A549 (cell line): ENCODE measurements around the gene DOCK6. TPM values are rescaled to one million over a fixed set of nuclear protein-coding genes. Genes with fewer than 3 reads are reported as not detected.

Experiments
- ATAC-seq, 2 experiments: fragments of 200-7000 bp in 1 of 2; fragments of >200 bp in 1 of 2; cut with Nextera tagmentation in 1 of 2; cut with Tn5 transposase in 1 of 2; 3 replicates each; pipeline versions ENCODE4 v1.8.0 to v1.9.1; 2018 to 2020; ENCODE audit warnings: mild to moderate bottlenecking in 1 of 2, moderate library complexity in 1 of 2
- CTCF ChIA-PET: fragments of 300-600 bp; sonication (Branson Sonifier 250); formaldehyde crosslinking; extraction: SDS; loops from one replicate; lab custom pipeline; 2021; ENCODE audit warnings: antibody characterized with exemption, inconsistent platforms; lab: Yijun Ruan, JAX
- POLR2A ChIA-PET: fragments of 350-600 bp; formaldehyde crosslinking; extraction: SDS; loops from one replicate; lab custom pipeline; 2021; ENCODE audit warnings: antibody characterized with exemption, inconsistent platforms; lab: Yijun Ruan, JAX
- DNase-seq, 2 experiments: peaks; one replicate each; pipeline versions ENCODE4 v3.0.0 to v3.0.0-alpha.2; 2011 to 2016; ENCODE audit warnings: low read depth in 1 of 2, low spot score in 1 of 2
- FAIRE-seq: peaks from 2 replicates; lab custom pipeline; 2011; peaks lifted over from hg19 to GRCh38; lab: Jason Lieb, UNC
- H3K27ac ChIP-seq, 2 experiments: fragments of >200 bp; sonication (Bioruptor Twin); formaldehyde crosslinking; 3 replicates each; pipeline ENCODE4 v1.5.1; 2016 to 2017
- H3K4me1 ChIP-seq: fragments of >200 bp; sonication (Bioruptor Twin); formaldehyde crosslinking; 3 replicates; pipeline ENCODE4 v1.6.1; 2016
- H3K4me2 ChIP-seq: fragments of >200 bp; sonication (Bioruptor Twin); formaldehyde crosslinking; 3 replicates; pipeline ENCODE4 v1.6.1; 2016
- H3K4me3 ChIP-seq: fragments of >200 bp; sonication (Bioruptor Twin); formaldehyde crosslinking; 3 replicates; pipeline ENCODE4 v1.5.1; 2016
- H3K9me3 ChIP-seq: fragments of >200 bp; sonication (Bioruptor Twin); formaldehyde crosslinking; 3 replicates; pipeline ENCODE4 v1.6.1; 2016
- BCL3 ChIP-seq: fragments of >200 bp; sonication (Bioruptor Twin); formaldehyde crosslinking; IDR thresholded peaks from 3 replicates; pipeline ENCODE4 v1.6.1; 2016
- CBX2 ChIP-seq: fragments of 200-600 bp; sonication (generic); IDR thresholded peaks from 2 replicates; pipeline ENCODE4 v1.6.1; 2016; ENCODE audit warnings: low read depth, mild to moderate bottlenecking, borderline replicate concordance
- CEBPB ChIP-seq, 2 experiments: fragments of >200 bp in 1 of 2; sonication (Bioruptor Twin) in 1 of 2; formaldehyde crosslinking in 1 of 2; IDR thresholded peaks; 2 replicates each; pipeline ENCODE4 v1.6.1; 2012 to 2016
- CHD4 ChIP-seq: fragments of 200-600 bp; sonication (generic); IDR thresholded peaks from 2 replicates; pipeline ENCODE4 v1.6.1; 2016; ENCODE audit warnings: antibody characterized with exemption, mild to moderate bottlenecking, borderline replicate concordance
- EHF ChIP-seq: fragments of 250-450 bp; sonication (Bioruptor Pico); IDR thresholded peaks from 2 replicates; pipeline ENCODE4 v1.5.0; 2020; ENCODE audit warnings: mild to moderate bottlenecking
- ELK1 ChIP-seq: fragments of 150-350 bp; IDR thresholded peaks from 2 replicates; pipeline ENCODE4 v1.6.1; 2014; ENCODE audit warnings: low read depth, mild to moderate bottlenecking, low read length
- ESRRA ChIP-seq: fragments of 150-350 bp; IDR thresholded peaks from 2 replicates; pipeline ENCODE4 v1.6.1; 2014; ENCODE audit warnings: mild to moderate bottlenecking, low read length, borderline replicate concordance
- HOXB13 ChIP-seq: fragments of 250-450 bp; sonication (Bioruptor Pico); IDR thresholded peaks from 2 replicates; pipeline ENCODE4 v1.5.0; 2020; ENCODE audit warnings: low read depth, mild to moderate bottlenecking, moderate library complexity
- HOXB5 ChIP-seq: fragments of 250-450 bp; sonication (Bioruptor Pico); IDR thresholded peaks from 2 replicates; pipeline ENCODE4 v1.5.0; 2020; ENCODE audit warnings: mild to moderate bottlenecking, moderate library complexity
- JUN ChIP-seq, 2 experiments: fragments of >200 bp; sonication (Bioruptor Twin); formaldehyde crosslinking; IDR thresholded peaks; 2 replicates in 1 of 2; 3 replicates in 1 of 2; pipeline ENCODE4 v1.6.1; 2016 to 2017
- MAFK ChIP-seq: fragments of 450-650 bp; IDR thresholded peaks from 2 replicates; pipeline ENCODE4 v1.6.1; 2014; ENCODE audit not compliant: partially characterized antibody
- MAX ChIP-seq: IDR thresholded peaks from 2 replicates; pipeline ENCODE4 v1.6.1; 2012
- NPAS2 ChIP-seq: fragments of 250-450 bp; sonication (Bioruptor Pico); IDR thresholded peaks from 2 replicates; pipeline ENCODE4 v1.8.0; 2022; ENCODE audit warnings: mild to moderate bottlenecking, moderate library complexity, borderline replicate concordance
- POLR2A ChIP-seq: IDR thresholded peaks from 2 replicates; pipeline ENCODE4 v1.6.1; 2012; ENCODE audit warnings: mild to moderate bottlenecking, low read length
- SMC3 ChIP-seq: fragments of >200 bp; sonication (Bioruptor Twin); formaldehyde crosslinking; IDR thresholded peaks from 3 replicates; pipeline ENCODE4 v1.6.1; 2018; ENCODE audit warnings: inconsistent platforms
- SREBF2 ChIP-seq: fragments of 450-650 bp; IDR thresholded peaks from 2 replicates; pipeline ENCODE4 v1.6.1; 2014; ENCODE audit warnings: mild to moderate bottlenecking, moderate library complexity
- TFCP2L1 ChIP-seq: fragments of 250-450 bp; sonication (Bioruptor Pico); IDR thresholded peaks from 2 replicates; pipeline ENCODE4 v1.5.0; 2021; ENCODE audit warnings: mild to moderate bottlenecking
- ZSCAN20 ChIP-seq: fragments of 250-450 bp; sonication (Bioruptor Pico); IDR thresholded peaks from 2 replicates; pipeline ENCODE4 v1.8.0; 2022; ENCODE audit warnings: mild to moderate bottlenecking, moderate library complexity
- WGBS: methylation state at CpG from one replicate; pipeline ENCODE4 v1.1.6; 2017; ENCODE audit errors: missing lambda C conversion rate; 5-methylcytosine and 5-hydroxymethylcytosine counted together
- polyA plus RNA-seq, 4 experiments: library from polyadenylated mRNA; depleted of rRNA in 3 of 4; stranded (reverse); fragments of >200 nt; fragmentation: RNase III in 1 of 4; extraction: RNeasy Plus Mini Kit Qiagen cat#74134 plus additional on column Dnase treatment in 1 of 4; gene quantifications; 2 replicates in 3 of 4; 3 replicates in 1 of 4; pipeline ENCODE4 v1.2.3, GENCODE V29; 2011 to 2017

DOCK6 gene
- polyA plus RNA-seq, 2 of the 4 experiments (the other 2 are of a cell fraction) = 7.6 to 8.0 TPM

- CTCF ChIA-PET = interaction anchor here (0.8 kb wide), 1 partner anchor 137 kb away, joined by 3 read pairs; no protein-coding TSS in a partner anchor
- Histone ChIP-seq H3K4me1 (no peaks in the 10 kb centered on the region), H3K4me3 (no peak overlapping the region), H3K27ac (no peak overlapping the region), H3K4me2 (no peak overlapping the region), H3K9me3 (0 out of 3 replicates have a peak, but pooled peaks cover 4% of the 10 kb centered on the region)
- no peak for TF ChIP-seq CBX2
- no peak for TF ChIP-seq EHF (CRISPR knock-in tag)
- TF ChIP-seq JUN (IDR thresholded peaks at IDR 0.05) = no peak
- TF ChIP-seq MAX = no peak
- no peak for TF ChIP-seq ELK1
- no peak for TF ChIP-seq CHD4
- no peak for TF ChIP-seq ZSCAN20
- TF ChIP-seq POLR2A = no peak
- TF ChIP-seq BCL3 = no peak
- no peak for TF ChIP-seq CEBPB (IDR thresholded peaks at IDR 0.05)
- no peak for FAIRE-seq
- no peak for DNase-seq
- 92% methylated on average over 5 of the region's 5 CpGs for WGBS
- POLR2A ChIA-PET = no interaction called here
- no peak for ATAC-seq
Observed at GRCh38 chr19:11225172-11225571, 37.2 kb downstream of the DOCK6 start.

GRCh38 chr19:11224429-11224828 lies 37.9 kb downstream of the DOCK6 start:
- DNase-seq = no peak
- 0 out of 3 replicates have a peak, but pooled peaks cover 4% of the 10 kb centered on the region for H3K9me3 ChIP-seq
- 93% methylated on average over 7 of the region's 7 CpGs for WGBS
- FAIRE-seq = no peak
- ATAC-seq = no peak
- TF ChIP-seq SREBF2 (no peak), SMC3 (no peak), HOXB5 (CRISPR knock-in tag) (no peak), TFCP2L1 (CRISPR knock-in tag) (no peak), ESRRA (no peak)
- H3K4me2 ChIP-seq = no peak overlapping the region
- no peak overlapping the region for H3K27ac ChIP-seq
- CTCF ChIA-PET = interaction anchor here (0.6 to 1.2 kb wide), 3 partner anchors 17 to 288 kb away, joined by 3 to 4 read pairs (median 3); no protein-coding TSS in a partner anchor
- POLR2A ChIA-PET = interaction anchor here (0.6 kb wide), 1 partner anchor 256 kb away, joined by 3 read pairs; no protein-coding TSS in a partner anchor
- no peak overlapping the region for H3K4me3 ChIP-seq
- H3K4me1 ChIP-seq = no peaks in the 10 kb centered on the region

GRCh38 chr19:11223200-11223599 lies 39.1 kb downstream of the DOCK6 start:
- H3K4me3 ChIP-seq = no peak overlapping the region
- ChIA-PET CTCF (interaction anchor here (1.2 to 1.9 kb wide), 3 partner anchors 16 to 21 kb away, joined by 3 to 5 read pairs (median 3); no protein-coding TSS in a partner anchor), POLR2A (no interaction called here)
- 0 out of 3 replicates have a peak, but pooled peaks cover 4% of the 10 kb centered on the region for H3K9me3 ChIP-seq
- H3K4me1 ChIP-seq = no peaks in the 10 kb centered on the region
- FAIRE-seq (no peak), ATAC-seq (peak in 1 of 2 experiments; percentile 31; a peak in 2 of 6 replicates), DNase-seq (peak in 1 of 2 experiments; percentile 31)
- H3K27ac ChIP-seq = no peak overlapping the region
- WGBS = 86% methylated on average over 3 of the region's 3 CpGs
- TF ChIP-seq NPAS2 (CRISPR knock-in tag) = no peak
- no peak for TF ChIP-seq ELK1
- TF ChIP-seq HOXB13 (CRISPR knock-in tag) = no peak
- no peak for TF ChIP-seq TFCP2L1 (CRISPR knock-in tag)
- TF ChIP-seq POLR2A = no peak
- no peak for TF ChIP-seq ESRRA
- no peak for TF ChIP-seq MAFK
- no peak overlapping the region for H3K4me2 ChIP-seq
